HCT116 (cell line): ENCODE results near the gene GGT6. TPM values are rescaled to one million over a fixed set of nuclear protein-coding genes. Genes with fewer than 3 reads are reported as not detected.

Source experiments
- ATAC-seq: fragments of 200-7000 bp; cut with Tn5 transposase; 2 replicates; pipeline ENCODE4 v1.9.1; 2020; ENCODE audit warnings: mild to moderate bottlenecking, moderate library complexity
- BruUV-seq: library from RNA; stranded (reverse); fragments of 400-500 nt; replicated peaks from 2 replicates; lab custom pipeline; 2021; lab: Mats Ljungman, UMichigan
- CTCF ChIA-PET: fragments of 300-600 bp; sonication (Branson Sonifier 250); formaldehyde crosslinking; loops from one replicate; lab custom pipeline; 2021; ENCODE audit warnings: antibody characterized with exemption; lab: Charles Lee
- POLR2A ChIA-PET: fragments of 300-600, 350-600 bp; sonication (Branson Sonifier 250); formaldehyde crosslinking; loops from one replicate; lab custom pipeline; 2021; ENCODE audit warnings: antibody characterized with exemption; lab: Charles Lee
- RAD21 ChIA-PET, 2 experiments: fragments of 300-600 bp; sonication (Branson Sonifier 250); formaldehyde crosslinking; loops; one replicate each; lab custom pipeline; 2023; ENCODE audit warnings: low total read pairs in 2 of 2; ENCODE audit not compliant: uncharacterized antibody in 2 of 2, unreplicated experiment in 2 of 2, low non-redundant PET in 1 of 2; lab: Charles Lee
- DNase-seq: peaks from one replicate; pipeline ENCODE4 v3.0.0-alpha.2; 2010; ENCODE audit warnings: low read depth, low spot score
- H2AFZ ChIP-seq: fragments of 200-600 bp; shearing (Covaris generic), sonication (generic); 2 replicates; pipeline ENCODE4 v1.6.1; 2017; ENCODE audit warnings: low read depth, mixed run types, mixed read lengths, antibody characterized with exemption, low read length; ENCODE audit not compliant: poor library complexity, severe bottlenecking
- H3K27ac ChIP-seq: 2 replicates; pipeline ENCODE4 v1.5.1; 2012; ENCODE audit warnings: low read depth, low read length
- H3K27me3 ChIP-seq: fragments of 200-600 bp; sonication (generic); 2 replicates; pipeline ENCODE4 v1.6.1; 2016; ENCODE audit warnings: mixed run types, low read length, mixed read lengths; ENCODE audit not compliant: insufficient read depth
- H3K36me3 ChIP-seq, 2 experiments: fragments of 200-500 bp in 1 of 2; fragments of 200-600 bp in 1 of 2; sonication (Bioruptor generic) in 1 of 2; sonication (generic) in 1 of 2; 2 replicates each; pipeline versions ENCODE4 v1.5.1 to v1.6.1; 2014 to 2016; ENCODE audit warnings: low read length in 2 of 2, inconsistent platforms in 1 of 2, mixed read lengths in 1 of 2, mixed run types in 1 of 2; ENCODE audit not compliant: insufficient read depth in 2 of 2, control insufficient read depth in 1 of 2
- H3K4me1 ChIP-seq, 2 experiments: fragments of 200-600 bp in 1 of 2; sonication (generic) in 1 of 2; 2 replicates each; pipeline versions ENCODE4 v1.5.1 to v1.6.1; 2012 to 2017; ENCODE audit warnings: low read length in 2 of 2, inconsistent platforms in 1 of 2, mild to moderate bottlenecking in 1 of 2, mixed read lengths in 1 of 2, mixed run types in 1 of 2, moderate library complexity in 1 of 2; ENCODE audit not compliant: insufficient read depth in 2 of 2, control insufficient read depth in 1 of 2
- H3K4me2 ChIP-seq: fragments of 200-600 bp; sonication (generic); 2 replicates; pipeline ENCODE4 v1.6.1; 2017; ENCODE audit warnings: mixed run types, low read length, mixed read lengths
- H3K4me3 ChIP-seq, 2 experiments: fragments of 200-600 bp in 1 of 2; sonication (generic) in 1 of 2; replicated peaks in 1 of 2; 2 replicates each; pipeline ENCODE4 v1.5.1; 2011 to 2016; ENCODE audit warnings: low read length in 2 of 2, control low read depth in 1 of 2, low read depth in 1 of 2, mild to moderate bottlenecking in 1 of 2, mixed read lengths in 1 of 2, mixed run types in 1 of 2
- H3K79me2 ChIP-seq: fragments of 200-600 bp; sonication (generic); 2 replicates; pipeline ENCODE4 v1.6.1; 2017; ENCODE audit warnings: mild to moderate bottlenecking, mixed run types, low read length, moderate library complexity, mixed read lengths; ENCODE audit not compliant: insufficient read depth
- H3K9ac ChIP-seq: fragments of 200-600 bp; sonication (generic); 2 replicates; pipeline ENCODE4 v1.6.1; 2016; ENCODE audit warnings: low read length, mixed read lengths
- H3K9me2 ChIP-seq: fragments of 200-600 bp; sonication (generic), shearing (Covaris generic); 2 replicates; pipeline ENCODE4 v1.6.1; 2017; ENCODE audit warnings: mixed run types, mild to moderate bottlenecking, moderate library complexity; ENCODE audit not compliant: insufficient read depth
- H3K9me3 ChIP-seq, 2 experiments: fragments of 200-500 bp in 1 of 2; fragments of 200-600 bp in 1 of 2; sonication (Bioruptor generic) in 1 of 2; sonication (generic) in 1 of 2; 2 replicates each; pipeline ENCODE4 v1.6.1; 2014 to 2017; ENCODE audit warnings: low read length in 2 of 2, mixed read lengths in 2 of 2, inconsistent platforms in 1 of 2, low read depth in 1 of 2, mild to moderate bottlenecking in 1 of 2, mixed run types in 1 of 2, moderate library complexity in 1 of 2; ENCODE audit not compliant: control insufficient read depth in 1 of 2, insufficient read depth in 1 of 2
- H4K20me1 ChIP-seq: fragments of 200-600 bp; sonication (generic), shearing (Covaris generic); 2 replicates; pipeline ENCODE4 v1.6.1; 2017; ENCODE audit warnings: mixed run types, mild to moderate bottlenecking, moderate library complexity; ENCODE audit not compliant: insufficient read depth
- CBX3 ChIP-seq: IDR thresholded peaks from 2 replicates; pipeline ENCODE4 v1.6.1; 2012; ENCODE audit warnings: low read depth
- EGR1 ChIP-seq: IDR thresholded peaks from 2 replicates; pipeline ENCODE4 v1.6.1; 2012; ENCODE audit warnings: low read depth
- ELF1 ChIP-seq: IDR thresholded peaks from 2 replicates; pipeline ENCODE4 v1.6.1; 2012; ENCODE audit warnings: low read depth, borderline replicate concordance
- EZH2 ChIP-seq: fragments of 200-600 bp; sonication (generic); IDR thresholded peaks from 2 replicates; pipeline ENCODE4 v1.6.1; 2017; ENCODE audit warnings: antibody characterized with exemption, mixed run types
- EZH2phosphoT487 ChIP-seq: fragments of 200-600 bp; IDR thresholded peaks from 2 replicates; pipeline ENCODE4 v1.6.1; 2018; ENCODE audit warnings: antibody characterized with exemption, borderline replicate concordance
- FOSL1 ChIP-seq: IDR thresholded peaks from 2 replicates; pipeline ENCODE4 v1.6.1; 2012; ENCODE audit warnings: low read depth
- POLR2A ChIP-seq: IDR thresholded peaks from 2 replicates; pipeline ENCODE4 v1.7.0; 2011; ENCODE audit warnings: borderline replicate concordance; ENCODE audit not compliant: insufficient read depth, insufficient read length; ENCODE audit errors: extremely low read depth
- POLR2AphosphoS5 ChIP-seq: IDR thresholded peaks from 2 replicates; pipeline ENCODE4 v1.6.1; 2011; ENCODE audit warnings: mild to moderate bottlenecking, low read depth, low read length, moderate library complexity
- RAD21 ChIP-seq: IDR thresholded peaks from 2 replicates; pipeline ENCODE4 v1.6.1; 2012; ENCODE audit warnings: low read depth, mild to moderate bottlenecking
- SP1 ChIP-seq: IDR thresholded peaks from 2 replicates; pipeline ENCODE4 v1.6.1; 2012; ENCODE audit warnings: low read depth
- SRF ChIP-seq: IDR thresholded peaks from 2 replicates; pipeline ENCODE4 v1.6.1; 2012; ENCODE audit warnings: low read depth
- TCF7L2 ChIP-seq: IDR thresholded peaks from 2 replicates; pipeline ENCODE4 v1.7.0; 2011; ENCODE audit warnings: borderline replicate concordance, inconsistent platforms; ENCODE audit not compliant: insufficient read depth, insufficient read length; ENCODE audit errors: extremely low read depth
- YY1 ChIP-seq: IDR thresholded peaks from 2 replicates; pipeline ENCODE4 v1.6.1; 2011; ENCODE audit warnings: low read length, low read depth, moderate library complexity, mild to moderate bottlenecking; ENCODE audit not compliant: insufficient replicate concordance; ENCODE audit errors: extremely low read depth
- ZFX ChIP-seq: fragments of 450-650 bp; IDR thresholded peaks from 2 replicates; pipeline ENCODE4 v1.6.1; 2017
- ZNF274 ChIP-seq: fragments of 200-500 bp; sonication (Bioruptor generic); IDR thresholded peaks from 2 replicates; pipeline ENCODE4 v1.6.1; 2014; ENCODE audit warnings: mild to moderate bottlenecking, low read depth, low read length, inconsistent platforms
- intact Hi-C: fragments of 100-400 bp; cut with micrococcal nuclease; formaldehyde crosslinking; loops from 2 replicates; pipeline ENCODE4 v1.10.0; 2022
- total RNA-seq: library from RNA; stranded (reverse); gene quantifications from one replicate; pipeline ENCODE4 v1.2.1, GENCODE V29; 2021; ENCODE audit not compliant: unreplicated experiment
- TF ChIP-seq, protein P1 (sequence below), 3 experiments: fragments of 200-600 bp in 1 of 3; sonication (generic) in 1 of 3; IDR thresholded peaks in 2 of 3; conservative IDR thresholded peaks in 1 of 3; 2 replicates each; pipeline ENCODE4 v1.5.1; 2012 to 2017; ENCODE audit warnings: low read depth in 2 of 3, low read length in 2 of 3, antibody characterized with exemption in 1 of 3, borderline replicate concordance in 1 of 3, control low read depth in 1 of 3, mild to moderate bottlenecking in 1 of 3, mixed read lengths in 1 of 3, mixed run types in 1 of 3, moderate library complexity in 1 of 3; ENCODE audit not compliant: insufficient read depth in 1 of 3

GGT6 gene
- total RNA-seq, 1 experiment from 2014 or later, result 0.10 TPM

GRCh38 chr17:4523946-4524345, 36.4 kb downstream of the GGT6 start:
- DNase-seq (no peak), ATAC-seq (no peak)
- no peaks in the 10 kb centered on the region for H3K27me3 ChIP-seq
- H3K27ac ChIP-seq, result no peak overlapping the region
- H3K4me2 ChIP-seq, result no peak overlapping the region
- 0 out of 4 replicates have a peak, but pooled peaks cover 0 to 5% of the 10 kb centered on the region in 2 experiments for H3K4me1 ChIP-seq
- no peaks in the 10 kb centered on the region for H3K36me3 ChIP-seq
- no peaks in the 10 kb centered on the region for H3K9me3 ChIP-seq
- no peak overlapping the region for H3K4me3 ChIP-seq
- intact Hi-C loops, result no loop called here
- H2AFZ ChIP-seq, result no peak overlapping the region
- H3K9me2 ChIP-seq, result no peaks in the 10 kb centered on the region
- ChIA-PET POLR2A (no interaction called here), CTCF (interaction anchor here (1.2 kb wide), 1 partner anchor 43 kb away, joined by 3 read pairs; no protein-coding TSS in a partner anchor), RAD21 (no interaction called here)
- no peak for TF ChIP-seq CBX3
- TF ChIP-seq EGR1, result no peak
- no peak for TF ChIP-seq SP1
- TF ChIP-seq POLR2AphosphoS5, result no peak
- no peak for TF ChIP-seq YY1
- no peak for TF ChIP-seq RAD21
- TF ChIP-seq TCF7L2, result no peak
- TF ChIP-seq POLR2A, result no peak
- TF ChIP-seq ELF1, result no peak
- TF ChIP-seq EZH2, result no peak
- TF ChIP-seq, protein P1, sequence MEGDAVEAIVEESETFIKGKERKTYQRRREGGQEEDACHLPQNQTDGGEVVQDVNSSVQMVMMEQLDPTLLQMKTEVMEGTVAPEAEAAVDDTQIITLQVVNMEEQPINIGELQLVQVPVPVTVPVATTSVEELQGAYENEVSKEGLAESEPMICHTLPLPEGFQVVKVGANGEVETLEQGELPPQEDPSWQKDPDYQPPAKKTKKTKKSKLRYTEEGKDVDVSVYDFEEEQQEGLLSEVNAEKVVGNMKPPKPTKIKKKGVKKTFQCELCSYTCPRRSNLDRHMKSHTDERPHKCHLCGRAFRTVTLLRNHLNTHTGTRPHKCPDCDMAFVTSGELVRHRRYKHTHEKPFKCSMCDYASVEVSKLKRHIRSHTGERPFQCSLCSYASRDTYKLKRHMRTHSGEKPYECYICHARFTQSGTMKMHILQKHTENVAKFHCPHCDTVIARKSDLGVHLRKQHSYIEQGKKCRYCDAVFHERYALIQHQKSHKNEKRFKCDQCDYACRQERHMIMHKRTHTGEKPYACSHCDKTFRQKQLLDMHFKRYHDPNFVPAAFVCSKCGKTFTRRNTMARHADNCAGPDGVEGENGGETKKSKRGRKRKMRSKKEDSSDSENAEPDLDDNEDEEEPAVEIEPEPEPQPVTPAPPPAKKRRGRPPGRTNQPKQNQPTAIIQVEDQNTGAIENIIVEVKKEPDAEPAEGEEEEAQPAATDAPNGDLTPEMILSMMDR (IDR thresholded peaks at IDR 0.05 in 2 of 3, conservative IDR thresholded peaks at IDR 0.05 in 1 of 3; ENCODE audit: borderline replicate concordance in 1 of 3, insufficient read depth in 1 of 3, low read depth in 2 of 3, low read length in 2 of 3), result no peak
- TF ChIP-seq ZNF274, result no peak
- TF ChIP-seq EZH2phosphoT487, result no peak
- TF ChIP-seq SRF, result no peak
- no peak for TF ChIP-seq FOSL1
- TF ChIP-seq ZFX, result no peak
- H3K9ac ChIP-seq, result no peak overlapping the region
- no peaks in the 10 kb centered on the region for H4K20me1 ChIP-seq
- no peaks in the 10 kb centered on the region for H3K79me2 ChIP-seq
- no TSS peak for BruUV-seq
